ENCODE results near the gene MAP4K4. TPM values are rescaled to one million over a fixed set of nuclear protein-coding genes. Genes with fewer than 3 reads are reported as not detected.
A peak's percentile ranks its signal among the peaks of the same experiment; 100 is the strongest.

The MAP4K4 gene
- total RNA-seq, 1 donor from 2014 or later, result 122 TPM

GRCh38 chr2:101820519-101820918 is 123.0 kb downstream of the MAP4K4 start:
- no peak for DNase-seq (ENCODE audit: low spot score)
- peaks cover 73% of the 10 kb centered on the region for H3K4me1 Mint-ChIP-seq (ENCODE audit: low read depth)

GRCh38 chr2:101821059-101821805 is 123.7 kb downstream of the MAP4K4 start:
- H3K27me3 Mint-ChIP-seq (ENCODE audit: low read depth), result no peaks in the 10 kb centered on the region
- TF ChIP-seq, protein P1, sequence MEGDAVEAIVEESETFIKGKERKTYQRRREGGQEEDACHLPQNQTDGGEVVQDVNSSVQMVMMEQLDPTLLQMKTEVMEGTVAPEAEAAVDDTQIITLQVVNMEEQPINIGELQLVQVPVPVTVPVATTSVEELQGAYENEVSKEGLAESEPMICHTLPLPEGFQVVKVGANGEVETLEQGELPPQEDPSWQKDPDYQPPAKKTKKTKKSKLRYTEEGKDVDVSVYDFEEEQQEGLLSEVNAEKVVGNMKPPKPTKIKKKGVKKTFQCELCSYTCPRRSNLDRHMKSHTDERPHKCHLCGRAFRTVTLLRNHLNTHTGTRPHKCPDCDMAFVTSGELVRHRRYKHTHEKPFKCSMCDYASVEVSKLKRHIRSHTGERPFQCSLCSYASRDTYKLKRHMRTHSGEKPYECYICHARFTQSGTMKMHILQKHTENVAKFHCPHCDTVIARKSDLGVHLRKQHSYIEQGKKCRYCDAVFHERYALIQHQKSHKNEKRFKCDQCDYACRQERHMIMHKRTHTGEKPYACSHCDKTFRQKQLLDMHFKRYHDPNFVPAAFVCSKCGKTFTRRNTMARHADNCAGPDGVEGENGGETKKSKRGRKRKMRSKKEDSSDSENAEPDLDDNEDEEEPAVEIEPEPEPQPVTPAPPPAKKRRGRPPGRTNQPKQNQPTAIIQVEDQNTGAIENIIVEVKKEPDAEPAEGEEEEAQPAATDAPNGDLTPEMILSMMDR (IDR thresholded peaks at IDR 0.05), result no peak
- no peak for DNase-seq (ENCODE audit: low spot score)
- H3K4me3 Mint-ChIP-seq (ENCODE audit: unreplicated experiment), result no peak overlapping the region
- no peaks in the 10 kb centered on the region for H3K9me3 Mint-ChIP-seq (ENCODE audit: low read depth)
- no peak overlapping the region for H3K27ac Mint-ChIP-seq (ENCODE audit: unreplicated experiment)
- peaks cover 69% of the 10 kb centered on the region for H3K4me1 Mint-ChIP-seq (ENCODE audit: low read depth)
- H3K36me3 Mint-ChIP-seq (ENCODE audit: low read depth), result peaks cover 2% of the 10 kb centered on the region

More at GRCh38 chr2:101820519-101820918, 123.0 kb downstream of the MAP4K4 start:
- Mint-ChIP-seq H3K27me3 (ENCODE audit: low read depth) (no peaks in the 10 kb centered on the region), H3K9me3 (ENCODE audit: low read depth) (no peaks in the 10 kb centered on the region), H3K36me3 (ENCODE audit: low read depth) (peaks cover 2% of the 10 kb centered on the region), H3K27ac (ENCODE audit: unreplicated experiment) (no peak overlapping the region), H3K4me3 (ENCODE audit: unreplicated experiment) (no peak overlapping the region)
- TF ChIP-seq, protein P1 (IDR thresholded peaks at IDR 0.05), result no peak

DNA sequence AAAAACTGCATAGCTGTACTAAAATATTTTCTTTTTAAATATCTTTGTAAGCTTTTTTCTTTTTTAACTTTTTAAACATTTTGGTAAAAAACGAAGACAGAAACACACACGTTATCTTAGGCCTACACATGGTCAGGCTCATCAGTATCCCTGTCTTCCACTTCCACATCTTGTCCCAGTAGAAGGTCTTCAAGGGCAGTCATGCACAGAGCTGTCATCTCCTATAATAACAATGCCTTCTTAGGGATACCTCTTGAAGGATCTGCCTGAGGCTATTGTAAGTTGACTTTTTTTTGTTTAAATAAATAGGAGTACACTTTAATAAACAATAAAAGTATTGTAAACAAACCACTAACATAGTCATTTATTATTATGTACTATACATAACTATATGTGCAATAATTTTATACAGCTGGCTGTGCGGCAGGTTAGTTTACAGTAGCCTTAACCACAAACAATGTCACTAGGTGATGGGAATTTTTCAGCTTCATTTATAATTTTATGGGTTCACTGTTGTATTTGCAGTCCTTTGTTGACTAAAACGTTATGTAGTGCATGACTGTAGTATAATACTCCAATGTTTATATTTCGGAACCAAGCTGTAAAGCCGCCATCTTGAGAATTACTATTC is 124.4 kb downstream of the MAP4K4 start:
- H3K27ac Mint-ChIP-seq (ENCODE audit: unreplicated experiment), result no peak overlapping the region
- H3K4me3 Mint-ChIP-seq (ENCODE audit: unreplicated experiment), result no peak overlapping the region
- no peak for DNase-seq (ENCODE audit: low spot score)
- H3K4me1 Mint-ChIP-seq (ENCODE audit: low read depth), result peaks cover 67% of the 10 kb centered on the region
- H3K36me3 Mint-ChIP-seq (ENCODE audit: low read depth), result peaks cover 2% of the 10 kb centered on the region
- H3K9me3 Mint-ChIP-seq (ENCODE audit: low read depth), result no peaks in the 10 kb centered on the region
- TF ChIP-seq, protein P1 (IDR thresholded peaks at IDR 0.05), result no peak
- H3K27me3 Mint-ChIP-seq (ENCODE audit: low read depth), result no peaks in the 10 kb centered on the region

GRCh38 chr2:101823347-101823791 is 125.9 kb downstream of the MAP4K4 start:
- Mint-ChIP-seq H3K4me3 (ENCODE audit: unreplicated experiment) (no peak overlapping the region), H3K36me3 (ENCODE audit: low read depth) (peaks cover 4% of the 10 kb centered on the region), H3K27me3 (ENCODE audit: low read depth) (no peaks in the 10 kb centered on the region), H3K4me1 (ENCODE audit: low read depth) (peaks cover 69% of the 10 kb centered on the region), H3K9me3 (ENCODE audit: low read depth) (no peaks in the 10 kb centered on the region), H3K27ac (ENCODE audit: unreplicated experiment) (no peak overlapping the region)
- TF ChIP-seq, protein P1 (IDR thresholded peaks at IDR 0.05), result peak; percentile 81
- DNase-seq (ENCODE audit: low spot score), result no peak

GRCh38 chr2:101823859-101824258 is 126.4 kb downstream of the MAP4K4 start:
- TF ChIP-seq, protein P1 (IDR thresholded peaks at IDR 0.05), result no peak
- Mint-ChIP-seq H3K4me3 (ENCODE audit: unreplicated experiment) (no peak overlapping the region), H3K27ac (ENCODE audit: unreplicated experiment) (no peak overlapping the region), H3K36me3 (ENCODE audit: low read depth) (peaks cover 4% of the 10 kb centered on the region), H3K4me1 (ENCODE audit: low read depth) (peaks cover 69% of the 10 kb centered on the region), H3K9me3 (ENCODE audit: low read depth) (no peaks in the 10 kb centered on the region), H3K27me3 (ENCODE audit: low read depth) (no peaks in the 10 kb centered on the region)
- no peak for DNase-seq (ENCODE audit: low spot score)

Measured in chondrocyte (in vitro differentiated cells).